K562 (cell line): ENCODE results near the gene LAMB4. TPM values are rescaled to one million over a fixed set of nuclear protein-coding genes. Genes with fewer than 3 reads are reported as not detected.
A peak's percentile ranks its signal among the peaks of the same experiment; 100 is the strongest.

Experiments used
- CC2D1A ChIP-seq: fragments of 450-650 bp; IDR thresholded peaks from 2 replicates; pipeline ENCODE4 v1.6.1; 2017; ENCODE audit warnings: mild to moderate bottlenecking
- CXXC5 ChIP-seq: fragments of 250-450 bp; sonication (Bioruptor Pico); IDR thresholded peaks from 2 replicates; pipeline ENCODE4 v1.8.0; 2022; ENCODE audit warnings: inconsistent platforms, mild to moderate bottlenecking, moderate library complexity
- E2F6 ChIP-seq, 2 experiments: IDR thresholded peaks; 2 replicates each; pipeline ENCODE4 v1.6.1; 2011; ENCODE audit warnings: borderline replicate concordance in 1 of 2, control low read depth in 1 of 2, low read depth in 1 of 2, low read length in 1 of 2, mild to moderate bottlenecking in 1 of 2, mixed read lengths in 1 of 2, moderate library complexity in 1 of 2; ENCODE audit not compliant: insufficient read depth in 1 of 2, insufficient read length in 1 of 2, poor library complexity in 1 of 2, severe bottlenecking in 1 of 2; ENCODE audit errors: extremely low read depth in 1 of 2
- MXD1 ChIP-seq: fragments of 250-450 bp; sonication (Bioruptor Pico); IDR thresholded peaks from 2 replicates; pipeline ENCODE4 v1.8.0; 2021; ENCODE audit warnings: borderline replicate concordance, mild to moderate bottlenecking, moderate library complexity; ENCODE audit not compliant: poor library complexity, severe bottlenecking
- POLR2AphosphoS2 ChIP-seq: IDR thresholded peaks from 2 replicates; pipeline ENCODE4 v1.6.1; 2012; ENCODE audit warnings: low read length, improper control_type of control experiment
- POLR2B ChIP-seq: fragments of 450-650 bp; IDR thresholded peaks from 2 replicates; pipeline ENCODE4 v1.6.1; 2018; ENCODE audit warnings: low read depth; ENCODE audit not compliant: partially characterized antibody
- RBBP5 ChIP-seq: fragments of 200-600 bp; sonication (generic); IDR thresholded peaks from 2 replicates; pipeline ENCODE4 v1.6.1; 2012; ENCODE audit warnings: borderline replicate concordance, mild to moderate bottlenecking, low read length, control low read depth, inconsistent platforms; ENCODE audit not compliant: insufficient read depth, poor library complexity, severe bottlenecking
- SRF ChIP-seq, 2 experiments: fragments of 250-450, 450-650 bp in 1 of 2; sonication (Bioruptor Pico) in 1 of 2; sonication (generic) in 1 of 2; formaldehyde crosslinking; IDR thresholded peaks; 2 replicates each; pipeline versions ENCODE4 v1.5.0 to v1.5.1; 2020 to 2022; ENCODE audit warnings: mild to moderate bottlenecking in 1 of 2, missing genetic modification reagents in 1 of 2
- TOE1 ChIP-seq, 2 experiments: fragments of 450-650 bp in 1 of 2; sonication (generic) in 1 of 2; formaldehyde crosslinking in 1 of 2; IDR thresholded peaks; 2 replicates each; pipeline versions ENCODE4 v1.7.1 to v1.8.0; 2016 to 2022; ENCODE audit warnings: borderline replicate concordance in 2 of 2, mild to moderate bottlenecking in 2 of 2, antibody characterized with exemption in 1 of 2, inconsistent platforms in 1 of 2, low read depth in 1 of 2, missing genetic modification reagents in 1 of 2, moderate library complexity in 1 of 2
- ZMIZ1 ChIP-seq, 2 experiments: fragments of 150-350 bp in 1 of 2; IDR thresholded peaks; 2 replicates each; pipeline ENCODE4 v1.6.1; 2012 to 2016; ENCODE audit warnings: low read depth in 2 of 2, low read length in 2 of 2, mild to moderate bottlenecking in 1 of 2, moderate library complexity in 1 of 2
- polyA plus RNA-seq, 8 experiments: library from polyadenylated mRNA; depleted of rRNA in 4 of 8; stranded (reverse) in 5 of 8; unstranded in 3 of 8; fragments of >200 nt; fragmentation: Nextera tagmentation in 2 of 8; fragmentation: Illumina TruSeq in 1 of 8; extraction: Ambion mirVana in 2 of 8; extraction: Trizol in 1 of 8; gene quantifications; 2 replicates each; pipeline versions ENCODE4 v1.2.1 to v1.2.3, GENCODE V29; 2011 to 2014; ENCODE audit warnings: inconsistent platforms in 1 of 8, missing spikeins in 1 of 8
- total RNA-seq, 7 experiments: library from RNA; depleted of rRNA in 6 of 7; stranded (reverse); fragments of >200 nt in 6 of 7; fragmentation: Illumina TruSeq in 2 of 7; extraction: Trizol in 2 of 7; gene quantifications; 2 replicates each; pipeline versions ENCODE4 v1.2.1 to v1.2.3, GENCODE V29; 2011 to 2021; ENCODE audit warnings: low replicate concordance in 1 of 7

Gene LAMB4
- total and polyA plus RNA-seq, 9 of the 15 experiments (the other 6 are each of a cell fraction or from before 2014, with no cell fraction given), result 0.06 to 0.13 (median 0.07) TPM; not detected in 6

GRCh38 chr7:108002726-108003598 is 127.2 kb downstream of the LAMB4 start, which contains the start of gene LAMB1 (continued):
- TF ChIP-seq MXD1 (CRISPR knock-in tag), result no peak
- peak; percentile 22 to 35 for TF ChIP-seq E2F6 (IDR thresholded peaks at IDR 0.05; ENCODE audit: borderline replicate concordance in 1 of 2, extremely low read depth in 1 of 2, insufficient read depth in 1 of 2, insufficient read length in 1 of 2, low read depth in 1 of 2, low read length in 1 of 2, poor library complexity in 1 of 2, severe bottlenecking in 1 of 2)
- TF ChIP-seq ZMIZ1 (IDR thresholded peaks at IDR 0.05; ENCODE audit: low read depth in 2 of 2, low read length in 2 of 2), result 0 out of 4 replicates have a peak, but pooled peaks of 1 of the 2 experiments have one; percentile 10
- TF ChIP-seq POLR2AphosphoS2, result no peak
- TF ChIP-seq RBBP5, result peak; percentile 70
- TF ChIP-seq POLR2B, result no peak
- TF ChIP-seq CXXC5 (CRISPR knock-in tag), result peak; percentile 48; the same call in 1 of the 2 replicates
- TF ChIP-seq TOE1 (IDR thresholded peaks at IDR 0.05; ENCODE audit: borderline replicate concordance), result no peak
- TF ChIP-seq TOE1 (CRISPR knock-in tag; IDR thresholded peaks at IDR 0.05; ENCODE audit: borderline replicate concordance, low read depth), result no peak
- no peak for TF ChIP-seq CC2D1A
- TF ChIP-seq SRF (CRISPR knock-in tag; IDR thresholded peaks at IDR 0.05), result peak in 1 of 2 experiments; percentile 35; a peak in 1 of 4 replicates
